ENCODE results near the gene EXD3. TPM values are rescaled to one million over a fixed set of nuclear protein-coding genes. Genes with fewer than 3 reads are reported as not detected.

Gene EXD3
- polyA plus RNA-seq, 6 donors from 2014 or later = 2.3 to 7.5 (median 4.5) TPM; not detected in 1

- DNase-seq = no peak
- H3K36me3 Mint-ChIP-seq = no peaks in the 10 kb centered on the region
- peak overlapping the region in 1 of 6 donors; percentile 47 for H3K27ac Mint-ChIP-seq
- H3K9me3 Mint-ChIP-seq = no peaks in the 10 kb centered on the region
- peaks cover 0 to 23% (median 0%) of the 10 kb centered on the region in 3 donors for H3K27me3 Mint-ChIP-seq
- ATAC-seq (ENCODE audit: low read depth in 2 of 2) = no peak
- no peak overlapping the region for H3K4me3 Mint-ChIP-seq
- peaks cover 4 to 25% (median 7%) of the 10 kb centered on the region in 3 donors for H3K4me1 Mint-ChIP-seq
These were observed 113.4 kb downstream of the EXD3 start for GRCh38 chr9:137309368-137310188.

GRCh38 chr9:137308057-137308619 is 114.8 kb downstream of the EXD3 start:
- no peak for ATAC-seq (ENCODE audit: low read depth in 2 of 2)
- Mint-ChIP-seq H3K27ac (no peak overlapping the region), H3K9me3 (no peaks in the 10 kb centered on the region)

GRCh38 chr9:137307255-137308056 is 115.5 kb downstream of the EXD3 start:
- Mint-ChIP-seq H3K4me1 (peaks cover 7 to 25% (median 7%) of the 10 kb centered on the region in 3 donors), H3K36me3 (no peaks in the 10 kb centered on the region), H3K27me3 (peaks cover 0 to 28% (median 0%) of the 10 kb centered on the region in 3 donors), H3K4me3 (peak overlapping the region in 4 of 8 donors; percentile 20 to 62 (median 54)), H3K9me3 (no peaks in the 10 kb centered on the region), H3K27ac (peak overlapping the region in 1 of 6 donors; percentile 7)
- ATAC-seq (ENCODE audit: low read depth in 2 of 2) (no peak), DNase-seq (no peak)

More at GRCh38 chr9:137308057-137308619, 114.8 kb downstream of the EXD3 start:
- Mint-ChIP-seq H3K4me3 (no peak overlapping the region), H3K27me3 (peaks cover 0 to 28% (median 0%) of the 10 kb centered on the region in 3 donors), H3K4me1 (peaks cover 5 to 25% (median 7%) of the 10 kb centered on the region in 3 donors), H3K36me3 (no peaks in the 10 kb centered on the region)
- no peak for DNase-seq

- peaks cover 7 to 25% (median 7%) of the 10 kb centered on the region in 3 donors for H3K4me1 Mint-ChIP-seq
These were observed 116.1 kb downstream of the EXD3 start for GRCh38 chr9:137306850-137307254.

GRCh38 chr9:137306066-137306849 is 116.7 kb downstream of the EXD3 start:
- no peak overlapping the region for H3K27ac Mint-ChIP-seq
- H3K4me3 Mint-ChIP-seq = peak overlapping the region in 1 of 8 donors; percentile 47
- no peaks in the 10 kb centered on the region for H3K36me3 Mint-ChIP-seq
- peaks cover 0 to 28% (median 0%) of the 10 kb centered on the region in 3 donors for H3K27me3 Mint-ChIP-seq
- ATAC-seq (ENCODE audit: low read depth in 2 of 2) (no peak), DNase-seq (no peak)
- H3K4me1 Mint-ChIP-seq = peaks cover 7 to 25% (median 7%) of the 10 kb centered on the region in 3 donors
- no peaks in the 10 kb centered on the region for H3K9me3 Mint-ChIP-seq

More at GRCh38 chr9:137306850-137307254, 116.1 kb downstream of the EXD3 start:
- no peaks in the 10 kb centered on the region for H3K36me3 Mint-ChIP-seq
- H3K27me3 Mint-ChIP-seq = peaks cover 0 to 28% (median 0%) of the 10 kb centered on the region in 3 donors
- no peak for ATAC-seq (ENCODE audit: low read depth in 2 of 2)
- H3K9me3 Mint-ChIP-seq = no peaks in the 10 kb centered on the region
- DNase-seq = no peak
- H3K27ac Mint-ChIP-seq = no peak overlapping the region
- H3K4me3 Mint-ChIP-seq = peak overlapping the region in 3 of 8 donors; percentile 47 to 55 (median 54)

GRCh38 chr9:137305798-137306065 is 117.2 kb downstream of the EXD3 start:
- Mint-ChIP-seq H3K27me3 (peaks cover 0 to 28% (median 2%) of the 10 kb centered on the region in 3 donors), H3K4me1 (peaks cover 8 to 27% (median 9%) of the 10 kb centered on the region in 3 donors), H3K27ac (no peak overlapping the region), H3K9me3 (no peaks in the 10 kb centered on the region), H3K4me3 (peak overlapping the region in 1 of 8 donors; percentile 15), H3K36me3 (no peaks in the 10 kb centered on the region)
- DNase-seq (no peak), ATAC-seq (ENCODE audit: low read depth in 2 of 2) (no peak)

GRCh38 chr9:137305060-137305797 is 117.7 kb downstream of the EXD3 start:
- peak; percentile 15 to 16 for ATAC-seq (ENCODE audit: low read depth in 2 of 2)
- H3K4me3 Mint-ChIP-seq = peak overlapping the region in 3 of 8 donors; percentile 15 to 57 (median 35)
- H3K27ac Mint-ChIP-seq = peak overlapping the region in 1 of 6 donors; percentile 42
- H3K4me1 Mint-ChIP-seq = peaks cover 10 to 29% (median 11%) of the 10 kb centered on the region in 3 donors
- no peak for DNase-seq
- peaks cover 0 to 28% (median 4%) of the 10 kb centered on the region in 3 donors for H3K27me3 Mint-ChIP-seq
- no peaks in the 10 kb centered on the region for H3K9me3 Mint-ChIP-seq
- no peaks in the 10 kb centered on the region for H3K36me3 Mint-ChIP-seq

- DNase-seq = no peak
- Mint-ChIP-seq H3K27me3 (peaks cover 0 to 32% (median 9%) of the 10 kb centered on the region in 3 donors), H3K9me3 (no peaks in the 10 kb centered on the region), H3K4me3 (no peak overlapping the region), H3K4me1 (peaks cover 11 to 29% (median 13%) of the 10 kb centered on the region in 3 donors), H3K27ac (no peak overlapping the region), H3K36me3 (no peaks in the 10 kb centered on the region)
- no peak for ATAC-seq (ENCODE audit: low read depth in 2 of 2)
These were observed 118.4 kb downstream of the EXD3 start for GRCh38 chr9:137304383-137305059.

GRCh38 chr9:137303893-137304382 is 119.0 kb downstream of the EXD3 start:
- Mint-ChIP-seq H3K9me3 (no peaks in the 10 kb centered on the region), H3K4me1 (peaks cover 11 to 29% (median 13%) of the 10 kb centered on the region in 3 donors), H3K36me3 (no peaks in the 10 kb centered on the region), H3K27ac (no peak overlapping the region), H3K4me3 (peak overlapping the region in 7 of 8 donors; percentile 37 to 76 (median 53)), H3K27me3 (peaks cover 3 to 35% (median 9%) of the 10 kb centered on the region in 3 donors)
- DNase-seq = no peak
- ATAC-seq (ENCODE audit: low read depth in 2 of 2) = no peak

GRCh38 chr9:137303151-137303892 is 119.6 kb downstream of the EXD3 start:
- ATAC-seq (ENCODE audit: low read depth in 2 of 2) (no peak), DNase-seq (no peak)
- H3K27me3 Mint-ChIP-seq = peaks cover 7 to 38% (median 9%) of the 10 kb centered on the region in 3 donors
- peaks cover 11 to 29% (median 13%) of the 10 kb centered on the region in 3 donors for H3K4me1 Mint-ChIP-seq
- no peaks in the 10 kb centered on the region for H3K9me3 Mint-ChIP-seq
- H3K27ac Mint-ChIP-seq = no peak overlapping the region
- H3K4me3 Mint-ChIP-seq = peak overlapping the region; percentile 37 to 76 (median 52)
- no peaks in the 10 kb centered on the region for H3K36me3 Mint-ChIP-seq
